CD4-positive, alpha-beta T cell (primary cell): ENCODE measurements around the gene KCNJ18. TPM values are rescaled to one million over a fixed set of nuclear protein-coding genes. Genes with fewer than 3 reads are reported as not detected.
"Not testable (repeated sequence)": the region's sequence is repeated elsewhere in the genome, so short reads cannot be mapped to it uniquely, and the experiment has no call there.

Source experiments
- ATAC-seq: fragments of 200-7000 bp; cut with Tn5 transposase; one replicate; pipeline ENCODE4 v1.10.0; 2022; ENCODE audit warnings: mild to moderate bottlenecking; ENCODE audit not compliant: poor library complexity
- CTCF ChIA-PET: fragments of 350-600 bp; sonication (Branson Sonifier 250); formaldehyde crosslinking; loops from one replicate; lab custom pipeline; 2021; ENCODE audit warnings: antibody characterized with exemption, inconsistent platforms; lab: Charles Lee
- POLR2A ChIA-PET: fragments of 350-600 bp; sonication (Branson Sonifier 250); formaldehyde crosslinking; loops from one replicate; lab custom pipeline; 2021; ENCODE audit warnings: antibody characterized with exemption, inconsistent platforms; lab: Charles Lee
- DNase-seq, 14 experiments: peaks; one replicate each; pipeline ENCODE4 v3.0.0-alpha.2; 2013 to 2020; ENCODE audit warnings: mixed read lengths in 2 of 14
- H3K27ac ChIP-seq, 2 donors: one replicate each; pipeline versions ENCODE4 v1.5.1 to v1.7.0; 2013; ENCODE audit warnings: low read length in 2 of 2, low read depth in 1 of 2, mild to moderate bottlenecking in 1 of 2
- H3K27me3 ChIP-seq, 2 experiments: 1 replicate in 1 of 2; 2 replicates in 1 of 2; pipeline versions ENCODE4 v1.6.1 to v1.7.0; 2013; ENCODE audit warnings: low read length in 2 of 2, control low read depth in 1 of 2, mild to moderate bottlenecking in 1 of 2, moderate library complexity in 1 of 2; ENCODE audit not compliant: insufficient read depth in 2 of 2, control insufficient read depth in 1 of 2
- H3K36me3 ChIP-seq: one replicate; pipeline ENCODE4 v1.6.1; 2013; ENCODE audit warnings: low read length, control low read depth; ENCODE audit not compliant: insufficient read depth
- H3K4me1 ChIP-seq: one replicate; pipeline ENCODE4 v1.6.1; 2013; ENCODE audit warnings: low read length, control low read depth; ENCODE audit not compliant: insufficient read depth
- H3K4me3 ChIP-seq: one replicate; pipeline ENCODE4 v1.5.1; 2013; ENCODE audit warnings: mild to moderate bottlenecking, low read length, moderate library complexity
- H3K9me3 ChIP-seq, 2 experiments: 1 replicate in 1 of 2; 2 replicates in 1 of 2; pipeline versions ENCODE4 v1.6.1 to v1.7.0; 2013; ENCODE audit warnings: low read length in 2 of 2, mild to moderate bottlenecking in 2 of 2, control low read depth in 1 of 2, moderate library complexity in 1 of 2; ENCODE audit not compliant: control insufficient read depth in 1 of 2, insufficient read depth in 1 of 2
- H3K27ac Mint-ChIP-seq: one replicate; pipeline ENCODE4 v1.8.0; 2020; ENCODE audit warnings: mixed read lengths
- H3K27me3 Mint-ChIP-seq: one replicate; pipeline ENCODE4 v1.8.0; 2021; ENCODE audit warnings: mixed read lengths
- H3K36me3 Mint-ChIP-seq: one replicate; pipeline ENCODE4 v1.8.0; 2021; ENCODE audit warnings: low read depth, mixed read lengths
- H3K4me1 Mint-ChIP-seq: one replicate; pipeline ENCODE4 v1.8.0; 2021; ENCODE audit warnings: low read depth, mixed read lengths
- H3K4me3 Mint-ChIP-seq: one replicate; pipeline ENCODE4 v1.8.0; 2020; ENCODE audit warnings: mild to moderate bottlenecking, mixed read lengths
- H3K9me3 Mint-ChIP-seq: one replicate; pipeline ENCODE4 v1.8.0; 2020; ENCODE audit warnings: mixed read lengths
- intact Hi-C, 2 experiments: fragments of 100-400 bp; cut with DNase I in 1 of 2; cut with micrococcal nuclease in 1 of 2; formaldehyde crosslinking; loops; one replicate each; pipeline versions ENCODE4 v1.15.1 to v1.9.0; 2023 to 2025; cut with DNase I, micrococcal nuclease
- total RNA-seq, 174 experiments: library from RNA in 2 of 174; stranded (reverse) in 2 of 174; gene quantifications; one replicate each; pipeline ENCODE4 v1.2.3 and lab custom pipeline; 2021 to 2026
- TF ChIP-seq, protein P1 (sequence below): fragments of 200-600 bp; IDR thresholded peaks from one replicate; pipeline ENCODE4 v1.8.0; 2022; ENCODE audit warnings: antibody characterized with exemption, mild to moderate bottlenecking

The KCNJ18 gene
- total RNA-seq, 2 experiments from 2014 or later, result not detected

DNA sequence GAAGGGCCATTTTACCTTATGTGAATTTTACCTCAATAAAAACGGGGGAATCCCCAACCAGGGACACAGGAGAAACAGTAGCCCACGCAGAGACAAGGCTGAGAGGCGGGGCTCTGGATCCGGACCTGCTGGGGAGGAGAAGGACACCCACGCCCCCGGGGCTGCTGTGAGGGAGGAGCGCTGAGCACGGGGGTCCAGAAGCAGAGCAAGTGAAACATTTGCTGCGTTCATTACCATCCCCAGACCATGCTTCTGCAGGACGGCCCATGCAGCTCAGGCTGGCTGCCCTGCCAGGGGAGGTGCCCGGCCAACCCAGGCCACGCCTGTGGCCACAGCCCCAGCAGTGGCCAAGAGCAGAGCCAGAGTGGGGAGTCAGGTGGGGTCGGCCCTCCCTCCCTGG is 50.0 kb downstream of the KCNJ18 start:
- Histone ChIP-seq H3K4me1 (no peaks in the 10 kb centered on the region), H3K27ac (no peak overlapping the region), H3K4me3 (no peak overlapping the region), H3K36me3 (no peaks in the 10 kb centered on the region), H3K9me3 (peaks cover 0 to 16% of the 10 kb centered on the region in 2 experiments), H3K27me3 (no peaks in the 10 kb centered on the region)
- intact Hi-C loops, result no loop called here
- ATAC-seq, result no peak
- TF ChIP-seq, protein P1, sequence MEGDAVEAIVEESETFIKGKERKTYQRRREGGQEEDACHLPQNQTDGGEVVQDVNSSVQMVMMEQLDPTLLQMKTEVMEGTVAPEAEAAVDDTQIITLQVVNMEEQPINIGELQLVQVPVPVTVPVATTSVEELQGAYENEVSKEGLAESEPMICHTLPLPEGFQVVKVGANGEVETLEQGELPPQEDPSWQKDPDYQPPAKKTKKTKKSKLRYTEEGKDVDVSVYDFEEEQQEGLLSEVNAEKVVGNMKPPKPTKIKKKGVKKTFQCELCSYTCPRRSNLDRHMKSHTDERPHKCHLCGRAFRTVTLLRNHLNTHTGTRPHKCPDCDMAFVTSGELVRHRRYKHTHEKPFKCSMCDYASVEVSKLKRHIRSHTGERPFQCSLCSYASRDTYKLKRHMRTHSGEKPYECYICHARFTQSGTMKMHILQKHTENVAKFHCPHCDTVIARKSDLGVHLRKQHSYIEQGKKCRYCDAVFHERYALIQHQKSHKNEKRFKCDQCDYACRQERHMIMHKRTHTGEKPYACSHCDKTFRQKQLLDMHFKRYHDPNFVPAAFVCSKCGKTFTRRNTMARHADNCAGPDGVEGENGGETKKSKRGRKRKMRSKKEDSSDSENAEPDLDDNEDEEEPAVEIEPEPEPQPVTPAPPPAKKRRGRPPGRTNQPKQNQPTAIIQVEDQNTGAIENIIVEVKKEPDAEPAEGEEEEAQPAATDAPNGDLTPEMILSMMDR, result no peak
- no peaks in the 10 kb centered on the region for H3K4me1 Mint-ChIP-seq
- no peaks in the 10 kb centered on the region for H3K9me3 Mint-ChIP-seq
- ChIA-PET CTCF (no interaction called here), POLR2A (no interaction called here)
- H3K27me3 Mint-ChIP-seq, result no peaks in the 10 kb centered on the region
- no peaks in the 10 kb centered on the region for H3K36me3 Mint-ChIP-seq
- H3K27ac Mint-ChIP-seq, result no peak overlapping the region
- DNase-seq, result no peak
- H3K4me3 Mint-ChIP-seq, result no peak overlapping the region

DNA sequence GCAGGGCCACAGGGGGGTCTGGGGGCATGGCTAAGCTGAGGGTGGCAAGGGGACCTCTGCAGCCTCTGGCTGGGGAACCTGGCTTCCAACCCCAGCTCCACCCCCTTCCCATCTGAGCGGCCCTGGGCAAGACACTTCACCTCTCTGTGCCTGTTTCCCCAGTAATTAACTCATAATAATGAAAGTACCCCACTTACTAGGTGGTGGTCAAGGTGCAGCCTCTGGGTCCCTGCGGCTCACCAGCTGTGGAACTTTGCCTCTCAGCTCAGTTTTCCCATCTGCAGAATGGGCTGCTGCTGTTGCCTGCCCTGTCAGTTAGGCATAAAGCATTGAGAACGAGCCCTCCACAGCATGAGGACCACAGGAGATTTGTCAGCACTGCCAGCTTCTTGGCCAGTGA is 51.8 kb downstream of the KCNJ18 start:
- H3K4me3 ChIP-seq, H3K27me3 Mint-ChIP-seq, H3K27ac Mint-ChIP-seq, DNase-seq, H3K4me1 Mint-ChIP-seq, H3K9me3 Mint-ChIP-seq, ATAC-seq, POLR2A ChIA-PET, H3K4me3 Mint-ChIP-seq, intact Hi-C loops, H3K36me3 ChIP-seq, CTCF ChIA-PET, H3K27ac ChIP-seq, H3K36me3 Mint-ChIP-seq, H3K27me3 ChIP-seq, H3K4me1 ChIP-seq: not testable (repeated sequence)
- H3K9me3 ChIP-seq, result peaks cover 0 to 21% of the 10 kb centered on the region in 2 experiments

DNA sequence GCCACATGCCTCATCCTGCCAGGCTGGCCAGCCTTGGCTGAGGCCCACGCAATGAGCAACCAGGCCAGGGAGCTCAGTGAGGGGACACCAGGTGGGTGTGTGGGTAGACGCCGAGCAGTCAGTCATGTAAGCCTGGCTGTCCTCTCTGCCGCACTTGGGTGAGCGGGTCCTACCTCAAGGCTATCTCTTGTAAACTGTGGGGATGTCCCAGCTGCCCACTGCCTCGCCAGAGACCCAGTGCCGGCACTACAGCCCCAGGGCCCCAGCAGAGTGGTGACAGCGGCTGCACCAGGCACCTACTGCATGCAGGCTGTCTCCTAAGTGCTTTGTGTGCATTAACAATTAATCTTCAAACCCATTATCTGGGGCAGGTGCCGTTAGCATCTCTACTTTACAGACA is 52.3 kb downstream of the KCNJ18 start:
- intact Hi-C loops, H3K9me3 Mint-ChIP-seq, CTCF ChIA-PET, H3K4me3 ChIP-seq, H3K36me3 ChIP-seq, H3K27ac Mint-ChIP-seq, H3K4me1 ChIP-seq, POLR2A ChIA-PET, ATAC-seq, DNase-seq, H3K27ac ChIP-seq, H3K4me3 Mint-ChIP-seq, H3K36me3 Mint-ChIP-seq, H3K27me3 ChIP-seq, H3K4me1 Mint-ChIP-seq, H3K27me3 Mint-ChIP-seq: not testable (repeated sequence)
- peaks cover 0 to 21% of the 10 kb centered on the region in 2 experiments for H3K9me3 ChIP-seq

DNA sequence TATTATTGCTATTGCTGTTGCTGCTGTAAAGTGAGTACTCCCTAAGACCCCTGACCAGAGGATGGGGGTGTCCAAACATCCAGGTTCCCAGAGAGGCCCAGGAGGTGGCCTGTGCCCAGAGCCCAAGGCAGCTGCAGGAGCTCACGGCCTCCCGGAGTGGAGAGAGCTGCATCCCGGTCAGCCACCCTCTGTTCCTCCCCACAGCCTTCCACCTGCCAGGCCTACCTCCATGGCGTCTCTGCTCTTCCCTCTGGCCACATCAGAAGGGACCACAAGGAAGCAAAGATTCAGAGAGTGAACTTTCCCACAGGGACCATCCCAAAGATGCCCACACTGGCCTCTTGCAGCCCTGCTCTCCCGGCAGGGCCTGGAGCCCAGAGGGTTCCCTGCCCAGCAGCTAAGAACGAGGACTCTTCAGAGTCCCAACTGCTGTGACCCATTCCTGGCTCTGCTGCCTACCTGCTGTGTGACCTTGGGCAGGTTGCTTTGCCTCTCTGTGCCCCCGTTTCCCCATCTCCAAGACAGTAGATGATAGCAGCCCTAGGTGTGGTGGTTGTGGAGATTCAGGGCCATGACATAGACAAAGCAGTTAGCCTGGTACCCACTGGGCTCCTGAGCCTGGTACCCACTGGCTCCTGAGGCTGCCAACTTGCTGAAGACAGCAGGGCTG is 53.2 kb downstream of the KCNJ18 start:
- DNase-seq, H3K27me3 Mint-ChIP-seq, H3K27ac Mint-ChIP-seq, CTCF ChIA-PET, H3K4me1 ChIP-seq, POLR2A ChIA-PET, H3K4me1 Mint-ChIP-seq, H3K4me3 ChIP-seq, H3K27me3 ChIP-seq, ATAC-seq, H3K36me3 ChIP-seq, H3K27ac ChIP-seq, H3K9me3 Mint-ChIP-seq, intact Hi-C loops, H3K36me3 Mint-ChIP-seq, H3K4me3 Mint-ChIP-seq: not testable (repeated sequence)
- H3K9me3 ChIP-seq, result peaks cover 0 to 29% of the 10 kb centered on the region in 2 experiments

DNA sequence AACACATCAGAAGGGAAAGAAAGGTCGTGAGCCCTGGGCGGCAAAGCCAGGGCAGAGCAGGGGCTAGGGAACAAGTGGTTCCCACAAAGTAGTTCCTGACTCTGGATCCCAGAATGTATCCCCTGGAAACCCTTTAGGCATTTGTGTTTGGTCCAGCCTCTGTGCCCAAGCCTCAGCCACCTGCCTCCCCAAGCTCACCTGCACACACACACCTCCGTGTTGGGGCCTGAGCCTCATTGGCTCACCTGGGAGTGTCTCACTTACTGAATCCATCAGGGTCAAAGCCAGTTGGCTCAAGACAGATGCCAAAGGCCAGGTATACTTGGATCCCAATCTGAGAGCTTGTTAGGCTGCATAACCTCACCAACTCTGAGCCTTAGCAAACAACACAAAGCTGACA is 54.1 kb downstream of the KCNJ18 start:
- ATAC-seq, H3K4me1 ChIP-seq, H3K36me3 Mint-ChIP-seq, H3K4me3 Mint-ChIP-seq, H3K27ac ChIP-seq, H3K27me3 Mint-ChIP-seq, H3K4me1 Mint-ChIP-seq, H3K27ac Mint-ChIP-seq, H3K4me3 ChIP-seq, H3K27me3 ChIP-seq, CTCF ChIA-PET, POLR2A ChIA-PET, H3K9me3 Mint-ChIP-seq, DNase-seq, intact Hi-C loops, H3K36me3 ChIP-seq: not testable (repeated sequence)
- H3K9me3 ChIP-seq, result peaks cover 0 to 35% of the 10 kb centered on the region in 2 experiments

DNA sequence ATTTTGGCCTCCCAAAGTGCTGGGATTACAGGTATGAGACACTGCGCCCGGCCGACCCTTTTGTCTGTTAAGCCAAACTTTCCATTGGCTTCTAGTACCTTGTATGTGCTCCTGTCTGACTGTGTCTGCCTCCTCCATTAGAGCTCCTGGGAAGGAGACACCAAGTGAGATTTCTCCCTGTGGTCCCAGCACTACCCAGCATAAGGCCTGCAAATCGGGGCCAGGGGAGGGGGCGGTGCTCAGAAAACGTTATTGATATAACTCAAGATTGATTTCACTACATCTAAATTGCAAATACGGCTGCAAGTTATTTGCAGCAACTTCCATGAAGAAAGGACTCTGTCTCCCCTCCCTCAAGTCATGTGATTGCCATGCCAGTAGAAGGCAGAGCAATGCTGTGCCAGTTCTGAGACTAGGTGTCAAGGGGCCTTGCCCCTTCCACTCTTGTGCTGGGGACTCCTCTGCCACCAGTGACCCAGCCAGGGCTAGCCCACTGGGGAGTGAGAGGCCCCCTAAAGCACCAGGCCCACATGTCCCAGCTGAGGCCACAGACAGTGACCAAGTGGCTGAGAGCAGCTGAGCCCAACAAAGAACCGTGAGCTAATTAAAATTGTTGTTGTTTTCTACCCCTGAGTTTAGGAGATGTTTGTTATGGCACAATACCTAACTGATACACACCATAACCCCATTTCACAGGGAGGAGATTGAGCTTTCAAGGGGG is 55.0 kb downstream of the KCNJ18 start:
- H3K27ac ChIP-seq, H3K4me3 Mint-ChIP-seq, DNase-seq, H3K36me3 Mint-ChIP-seq, H3K27me3 Mint-ChIP-seq, H3K27ac Mint-ChIP-seq, CTCF ChIA-PET, POLR2A ChIA-PET, intact Hi-C loops, H3K36me3 ChIP-seq, H3K4me1 ChIP-seq, H3K4me1 Mint-ChIP-seq, H3K4me3 ChIP-seq, ATAC-seq, H3K9me3 Mint-ChIP-seq, H3K27me3 ChIP-seq: not testable (repeated sequence)
- H3K9me3 ChIP-seq, result peaks cover 0 to 33% of the 10 kb centered on the region in 2 experiments
